HepG2 (cell line): ENCODE measurements around the gene FBXO4. TPM values are rescaled to one million over a fixed set of nuclear protein-coding genes. Genes with fewer than 3 reads are reported as not detected.

Experiments used
- ATAC-seq: fragments of 200-7000 bp; cut with Tn5 transposase; 3 replicates; pipeline ENCODE4 v1.9.1; 2020; ENCODE audit warnings: mild to moderate bottlenecking, moderate library complexity
- BruUV-seq: library from RNA; stranded (reverse); fragments of 400-500 nt; replicated peaks from 2 replicates; lab custom pipeline; 2021; lab: Mats Ljungman, UMichigan
- CTCF ChIA-PET: fragments of 300-600 bp; formaldehyde crosslinking; extraction: SDS; loops from one replicate; lab custom pipeline; 2021; ENCODE audit warnings: low total read pairs, inconsistent platforms, low intra/inter-chr PET ratio; lab: Yijun Ruan, JAX
- POLR2A ChIA-PET: fragments of 350-600 bp; sonication (Branson Sonifier 250); formaldehyde crosslinking; loops from one replicate; lab custom pipeline; 2020; ENCODE audit warnings: antibody characterized with exemption, inconsistent platforms; lab: Yijun Ruan, JAX
- DNase-seq: peaks from one replicate; pipeline ENCODE4 v3.0.0-alpha.2; 2015; ENCODE audit warnings: low spot score
- FAIRE-seq: peaks from 3 replicates; lab custom pipeline; 2011; peaks lifted over from hg19 to GRCh38; lab: Jason Lieb, UNC
- H2AFZ ChIP-seq: one replicate; pipeline ENCODE4 v1.6.1; 2011; ENCODE audit warnings: low read length, inconsistent platforms
- H3K27ac ChIP-seq: fragments of 300-600 bp; 3 replicates; pipeline ENCODE4 v1.8.0; 2011; ENCODE audit warnings: mixed run types, mild to moderate bottlenecking, mixed read lengths, low read length, inconsistent platforms; ENCODE audit not compliant: insufficient read depth; ENCODE audit errors: extremely low read length
- H3K27me3 ChIP-seq, 2 experiments: fragments of 200-600 bp in 1 of 2; 2 replicates in 1 of 2; 3 replicates in 1 of 2; pipeline versions ENCODE4 v1.6.0 to v1.8.0; 2011; ENCODE audit warnings: low read length in 2 of 2, mild to moderate bottlenecking in 2 of 2, moderate library complexity in 2 of 2, inconsistent platforms in 1 of 2; ENCODE audit not compliant: insufficient read depth in 2 of 2, control insufficient read depth in 1 of 2
- H3K36me3 ChIP-seq, 2 experiments: fragments of 200-600 bp in 1 of 2; replicated peaks in 1 of 2; 2 replicates in 1 of 2; 3 replicates in 1 of 2; pipeline versions ENCODE4 v1.5.1 to v1.8.0; 2011; ENCODE audit warnings: low read length in 2 of 2, inconsistent platforms in 1 of 2; ENCODE audit not compliant: insufficient read depth in 2 of 2, control insufficient read depth in 1 of 2
- H3K4me1 ChIP-seq: 2 replicates; pipeline ENCODE4 v1.5.1; 2012; ENCODE audit warnings: low read length, inconsistent platforms; ENCODE audit not compliant: insufficient read depth
- H3K4me2 ChIP-seq: 2 replicates; pipeline ENCODE4 v1.6.0; 2011; ENCODE audit warnings: low read depth, low read length, inconsistent platforms
- H3K4me3 ChIP-seq, 3 experiments: fragments of 200-600 bp in 1 of 3; sonication (generic), shearing (Covaris generic) in 1 of 3; replicated peaks in 1 of 3; 2 replicates each; pipeline ENCODE4 v1.5.1; 2011 to 2016; ENCODE audit warnings: low read length in 3 of 3, inconsistent platforms in 2 of 3, low read depth in 2 of 3, mild to moderate bottlenecking in 2 of 3, control low read depth in 1 of 3, mixed read lengths in 1 of 3; ENCODE audit not compliant: insufficient read depth in 1 of 3
- H3K79me2 ChIP-seq: one replicate; pipeline ENCODE4 v1.6.1; 2011; ENCODE audit warnings: low read length, inconsistent platforms; ENCODE audit not compliant: insufficient read depth
- H3K9ac ChIP-seq: 2 replicates; pipeline ENCODE4 v1.6.0; 2011; ENCODE audit warnings: mild to moderate bottlenecking, low read depth, low read length, inconsistent platforms; ENCODE audit not compliant: insufficient read depth
- H3K9me3 ChIP-seq: 2 replicates; pipeline ENCODE4 v1.5.1; 2012; ENCODE audit warnings: mild to moderate bottlenecking, low read length
- H4K20me1 ChIP-seq: 2 replicates; pipeline ENCODE4 v1.6.0; 2011; ENCODE audit warnings: inconsistent platforms, mild to moderate bottlenecking, low read length, moderate library complexity; ENCODE audit not compliant: insufficient read depth
- BRF2 ChIP-seq: sonication (generic); formaldehyde crosslinking; IDR thresholded peaks from 2 replicates; pipeline ENCODE4 v1.8.1; 2022; ENCODE audit warnings: mild to moderate bottlenecking, missing genetic modification reagents
- FOXO1 ChIP-seq: sonication (generic); formaldehyde crosslinking; IDR thresholded peaks from 2 replicates; pipeline ENCODE4 v1.4.0; 2020; ENCODE audit warnings: missing genetic modification reagents
- HOXA7 ChIP-seq: sonication (generic); formaldehyde crosslinking; IDR thresholded peaks from 2 replicates; pipeline ENCODE4 v1.8.1; 2022; ENCODE audit warnings: mild to moderate bottlenecking, missing genetic modification reagents, moderate library complexity
- JUNB ChIP-seq: sonication (generic); formaldehyde crosslinking; IDR thresholded peaks from 2 replicates; pipeline ENCODE4 v1.8.0; 2022; ENCODE audit warnings: missing genetic modification reagents, mild to moderate bottlenecking, borderline replicate concordance
- MAFF ChIP-seq: IDR thresholded peaks from 2 replicates; pipeline ENCODE4 v1.6.1; 2011; ENCODE audit warnings: low read depth, low read length, improper control_type of control experiment
- NFIC ChIP-seq: IDR thresholded peaks from 2 replicates; pipeline ENCODE4 v1.6.1; 2012; ENCODE audit warnings: mild to moderate bottlenecking, low read length, inconsistent platforms
- PATZ1 ChIP-seq: sonication (generic); formaldehyde crosslinking; IDR thresholded peaks from 2 replicates; pipeline ENCODE4 v1.4.0; 2020; ENCODE audit warnings: missing genetic modification reagents
- ZBTB39 ChIP-seq: sonication (generic); formaldehyde crosslinking; IDR thresholded peaks from 2 replicates; pipeline ENCODE4 v1.5.0; 2020; ENCODE audit warnings: missing genetic modification reagents
- ZNF275 ChIP-seq: sonication (generic); formaldehyde crosslinking; IDR thresholded peaks from 2 replicates; pipeline ENCODE4 v1.8.0; 2022; ENCODE audit warnings: missing genetic modification reagents, mild to moderate bottlenecking, inconsistent platforms, borderline replicate concordance
- ZNF3 ChIP-seq: IDR thresholded peaks from 2 replicates; pipeline ENCODE4 v1.7.0; 2017; ENCODE audit warnings: inconsistent platforms
- in situ Hi-C: cut with HindIII; loops from 2 replicates; pipeline ENCODE4 v1.10.0; 2017; ENCODE audit warnings: low pct_unique_long_range_greater_than_20kb; ENCODE audit not compliant: extremely low pct_ligation_motif_present
- intact Hi-C: fragments of 100-400 bp; cut with micrococcal nuclease; formaldehyde crosslinking; loops from one replicate; pipeline ENCODE4 v1.10.0; 2022; ENCODE audit not compliant: unreplicated experiment
- polyA plus RNA-seq, 8 experiments: library from polyadenylated mRNA; depleted of rRNA in 3 of 8; stranded (reverse) in 7 of 8; unstranded in 1 of 8; fragments of >200 nt; fragmentation: Illumina TruSeq in 4 of 8; extraction: Trizol in 4 of 8; gene quantifications; 2 replicates each; pipeline versions ENCODE4 v1.2.1 to v1.2.3, GENCODE V29; 2011 to 2016; ENCODE audit warnings: low read depth in 4 of 8, missing spikeins in 1 of 8, mixed read lengths in 1 of 8; ENCODE audit not compliant: insufficient read depth in 1 of 8
- total RNA-seq, 5 experiments: library from RNA; depleted of rRNA; stranded (reverse); fragments of >200 nt; fragmentation: Illumina TruSeq; extraction: Trizol; gene quantifications; 2 replicates each; pipeline ENCODE4 v1.2.3, GENCODE V29; 2016; ENCODE audit warnings: low read depth in 1 of 5
- TF ChIP-seq, protein P1 (sequence below): sonication (generic); formaldehyde crosslinking; IDR thresholded peaks from 2 replicates; pipeline ENCODE4 v1.5.0; 2020; ENCODE audit warnings: mild to moderate bottlenecking, low read depth, missing genetic modification reagents, borderline replicate concordance
- TF ChIP-seq, protein P2 (sequence below): IDR thresholded peaks from 2 replicates; pipeline ENCODE4 v1.6.1; 2016; ENCODE audit warnings: missing compliant biosample characterization, missing genetic modification reagents, borderline replicate concordance
- TF ChIP-seq, protein P3 (sequence below): sonication (generic); formaldehyde crosslinking; IDR thresholded peaks from 2 replicates; pipeline ENCODE4 v1.4.0; 2020; ENCODE audit warnings: missing genetic modification reagents

FBXO4 gene
- total and polyA plus RNA-seq, 2 of the 13 experiments (the other 11 are each of a cell fraction or from before 2014, with no cell fraction given): 5.2 to 16.4 TPM

- TF ChIP-seq ZNF275 (CRISPR knock-in tag): no peak
- no peak for TF ChIP-seq BRF2 (CRISPR knock-in tag)
- TF ChIP-seq, protein P1, sequence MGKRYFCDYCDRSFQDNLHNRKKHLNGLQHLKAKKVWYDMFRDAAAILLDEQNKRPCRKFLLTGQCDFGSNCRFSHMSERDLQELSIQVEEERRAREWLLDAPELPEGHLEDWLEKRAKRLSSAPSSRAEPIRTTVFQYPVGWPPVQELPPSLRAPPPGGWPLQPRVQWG: no peak
- no peak for TF ChIP-seq ZNF3
- TF ChIP-seq, protein P2, sequence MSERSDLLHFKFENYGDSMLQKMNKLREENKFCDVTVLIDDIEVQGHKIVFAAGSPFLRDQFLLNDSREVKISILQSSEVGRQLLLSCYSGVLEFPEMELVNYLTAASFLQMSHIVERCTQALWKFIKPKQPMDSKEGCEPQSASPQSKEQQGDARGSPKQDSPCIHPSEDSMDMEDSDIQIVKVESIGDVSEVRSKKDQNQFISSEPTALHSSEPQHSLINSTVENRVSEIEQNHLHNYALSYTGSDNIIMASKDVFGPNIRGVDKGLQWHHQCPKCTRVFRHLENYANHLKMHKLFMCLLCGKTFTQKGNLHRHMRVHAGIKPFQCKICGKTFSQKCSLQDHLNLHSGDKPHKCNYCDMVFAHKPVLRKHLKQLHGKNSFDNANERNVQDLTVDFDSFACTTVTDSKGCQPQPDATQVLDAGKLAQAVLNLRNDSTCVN (CRISPR knock-in tag): no peak
These were observed 2.5 kb downstream of the FBXO4 start (continued) for GRCh38 chr5:41927604-41928003.

DNA sequence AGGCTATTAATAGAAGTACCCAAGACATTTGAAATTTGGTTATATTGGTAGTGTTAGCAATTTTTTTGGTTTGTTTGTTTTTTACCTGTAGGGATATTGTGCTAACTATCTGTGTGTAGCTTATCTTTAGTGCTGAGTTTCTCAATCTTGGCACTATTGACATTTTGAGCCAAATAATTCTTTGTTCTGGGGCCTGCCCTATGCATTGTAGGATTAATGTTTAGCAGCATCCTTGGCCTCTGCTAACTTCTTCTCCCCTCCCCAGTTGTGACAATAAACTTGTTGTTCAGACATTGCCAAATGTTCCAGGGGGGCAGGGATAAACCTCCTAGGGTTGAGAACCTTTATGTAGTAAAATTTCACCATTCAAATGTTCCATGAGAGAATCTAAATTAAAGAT is 4.0 kb downstream of the FBXO4 start:
- no peak overlapping the region for H3K9ac ChIP-seq
- in situ Hi-C loops: no loop called here
- peak; percentile 44 for FAIRE-seq
- peak overlapping the region; percentile 46 for H3K4me2 ChIP-seq
- ATAC-seq: peak; percentile 6; the same call in 1 of the 3 replicates
- DNase-seq: peak; percentile 73
- no peak overlapping the region; a peak in 1 of 6 replicates for H3K4me3 ChIP-seq
- peaks cover 48% of the 10 kb centered on the region for H3K4me1 ChIP-seq
- ChIA-PET POLR2A (interaction anchor here (3.1 kb wide), 1 partner anchor 25 kb away, joined by 24 read pairs; the partner anchor contains the start of gene RIMOC1), CTCF (no interaction called here)
- intact Hi-C loops: loop anchor here (5.0 kb wide), 1 partner anchor 72 kb away; no protein-coding TSS in a partner anchor
- no peaks in the 10 kb centered on the region for H3K36me3 ChIP-seq
- H2AFZ ChIP-seq: no peak overlapping the region
- peak overlapping the region; percentile 26 for H3K27ac ChIP-seq
- H3K79me2 ChIP-seq: peaks cover 2% of the 10 kb centered on the region
- no TSS peak for BruUV-seq
- H3K27me3 ChIP-seq: no peaks in the 10 kb centered on the region; a peak in 2 of 5 replicates
- H3K9me3 ChIP-seq: no peaks in the 10 kb centered on the region
- H4K20me1 ChIP-seq: no peaks in the 10 kb centered on the region
- TF ChIP-seq MAFF (no peak), FOXO1 (peak; percentile 39; the same call in 1 of the 2 replicates), JUNB (CRISPR knock-in tag) (no peak), ZBTB39 (CRISPR knock-in tag) (no peak), NFIC (0 out of 2 replicates have a peak, but pooled peaks have one; percentile 44), PATZ1 (CRISPR knock-in tag) (peak; percentile 74), HOXA7 (CRISPR knock-in tag) (no peak)
- TF ChIP-seq, protein P3, sequence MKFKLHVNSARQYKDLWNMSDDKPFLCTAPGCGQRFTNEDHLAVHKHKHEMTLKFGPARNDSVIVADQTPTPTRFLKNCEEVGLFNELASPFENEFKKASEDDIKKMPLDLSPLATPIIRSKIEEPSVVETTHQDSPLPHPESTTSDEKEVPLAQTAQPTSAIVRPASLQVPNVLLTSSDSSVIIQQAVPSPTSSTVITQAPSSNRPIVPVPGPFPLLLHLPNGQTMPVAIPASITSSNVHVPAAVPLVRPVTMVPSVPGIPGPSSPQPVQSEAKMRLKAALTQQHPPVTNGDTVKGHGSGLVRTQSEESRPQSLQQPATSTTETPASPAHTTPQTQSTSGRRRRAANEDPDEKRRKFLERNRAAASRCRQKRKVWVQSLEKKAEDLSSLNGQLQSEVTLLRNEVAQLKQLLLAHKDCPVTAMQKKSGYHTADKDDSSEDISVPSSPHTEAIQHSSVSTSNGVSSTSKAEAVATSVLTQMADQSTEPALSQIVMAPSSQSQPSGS (CRISPR knock-in tag): 0 out of 2 replicates have a peak, but pooled peaks have one; percentile 22
